Cardiac fibroblast (primary cell): Measurements from ENCODE around the gene ARHGAP23.

Experiments
- DNase-seq, 2 donors: peaks; one replicate each; pipeline versions ENCODE4 v3.0.0 to v3.0.0-alpha.2; 2010; ENCODE audit warnings: low read depth in 2 of 2
- H3K4me3 ChIP-seq, 2 donors: replicated peaks in 1 of 2; 1 replicate in 1 of 2; 2 replicates in 1 of 2; pipeline ENCODE4 v1.5.1; 2011; ENCODE audit warnings: low read depth in 2 of 2, low read length in 2 of 2, mild to moderate bottlenecking in 2 of 2, moderate library complexity in 1 of 2
- CTCF ChIP-seq: IDR thresholded peaks from one replicate; pipeline ENCODE4 v1.5.1; 2011; ENCODE audit warnings: low read depth, mild to moderate bottlenecking, low read length, inconsistent platforms

ARHGAP23 gene

GRCh38 chr17:38532451-38532850, 104.2 kb downstream of the ARHGAP23 start:
- no peak for DNase-seq
- no peak for TF ChIP-seq CTCF
- no peak overlapping the region for H3K4me3 ChIP-seq

GRCh38 chr17:38533241-38533640, 105.0 kb downstream of the ARHGAP23 start:
- DNase-seq = no peak
- H3K4me3 ChIP-seq = no peak overlapping the region
- TF ChIP-seq CTCF = no peak

GRCh38 chr17:38533866-38534497, 105.7 kb downstream of the ARHGAP23 start:
- no peak for DNase-seq
- TF ChIP-seq CTCF = no peak
- H3K4me3 ChIP-seq = no peak overlapping the region

GRCh38 chr17:38534498-38534885, 106.2 kb downstream of the ARHGAP23 start:
- no peak overlapping the region for H3K4me3 ChIP-seq
- no peak for DNase-seq

GRCh38 chr17:38535886-38536285, 107.6 kb downstream of the ARHGAP23 start:
- no peak for DNase-seq

More at GRCh38 chr17:38534498-38534885, 106.2 kb downstream of the ARHGAP23 start:
- no peak for TF ChIP-seq CTCF

GRCh38 chr17:38536661-38537060, 108.4 kb downstream of the ARHGAP23 start:
- no peak for TF ChIP-seq CTCF
- no peak for DNase-seq
- H3K4me3 ChIP-seq = no peak overlapping the region

More at GRCh38 chr17:38535886-38536285, 107.6 kb downstream of the ARHGAP23 start:
- TF ChIP-seq CTCF = no peak
- H3K4me3 ChIP-seq = no peak overlapping the region

GRCh38 chr17:38538906-38539305, 110.6 kb downstream of the ARHGAP23 start:
- H3K4me3 ChIP-seq = no peak overlapping the region
- TF ChIP-seq CTCF = no peak
- DNase-seq = no peak
